Kidney epithelial cell (primary cell): ENCODE results near the gene TAAR6. TPM values are rescaled to one million over a fixed set of nuclear protein-coding genes. Genes with fewer than 3 reads are reported as not detected.

Experiments used
- DNase-seq: peaks from one replicate; pipeline ENCODE4 v3.0.0-alpha.2; 2010; ENCODE audit warnings: low read depth
- H3K27me3 ChIP-seq: 2 replicates; pipeline ENCODE4 v1.6.0; 2011; ENCODE audit warnings: low read length; ENCODE audit not compliant: control insufficient read depth, insufficient read depth
- H3K36me3 ChIP-seq: 2 replicates; pipeline ENCODE4 v1.5.1; 2011; ENCODE audit warnings: low read length; ENCODE audit not compliant: control insufficient read depth, insufficient read depth
- H3K4me3 ChIP-seq: 2 replicates; pipeline ENCODE4 v1.5.1; 2011; ENCODE audit warnings: low read depth, mild to moderate bottlenecking, control low read depth, low read length
- CTCF ChIP-seq: IDR thresholded peaks from 2 replicates; pipeline ENCODE4 v1.5.1; 2011; ENCODE audit warnings: mild to moderate bottlenecking, moderate library complexity, low read length, control low read depth, inconsistent platforms; ENCODE audit not compliant: insufficient read depth, poor library complexity, severe bottlenecking
- total RNA-seq: library from RNA; depleted of rRNA; stranded (reverse); fragments of >200 nt; gene quantifications from 2 replicates; pipeline ENCODE4 v1.2.3, GENCODE V29; 2015

TAAR6 gene
- total RNA-seq, 1 donor from 2014 or later = not detected

GRCh38 chr6:132571774-132572173 lies 1.7 kb downstream of the TAAR6 start:
- H3K4me3 ChIP-seq = no peak overlapping the region
- DNase-seq = no peak
- H3K36me3 ChIP-seq = no peaks in the 10 kb centered on the region
- no peak for TF ChIP-seq CTCF
- H3K27me3 ChIP-seq = no peaks in the 10 kb centered on the region

- Histone ChIP-seq H3K4me3 (no peak overlapping the region), H3K27me3 (no peaks in the 10 kb centered on the region), H3K36me3 (no peaks in the 10 kb centered on the region)
- no peak for TF ChIP-seq CTCF
- DNase-seq = no peak
These were observed 14.6 kb downstream of the TAAR6 start for GRCh38 chr6:132584698-132585097.

GRCh38 chr6:132587424-132587823 lies 17.3 kb downstream of the TAAR6 start:
- Histone ChIP-seq H3K36me3 (no peaks in the 10 kb centered on the region), H3K27me3 (no peaks in the 10 kb centered on the region), H3K4me3 (no peak overlapping the region)
- no peak for TF ChIP-seq CTCF
- no peak for DNase-seq

GRCh38 chr6:132589454-132589853 lies 19.3 kb downstream of the TAAR6 start, which contains the start of gene TAAR5:
Gene TAAR5, minus strand, starts transcription at chr6:132589741. Its CDS starts 55 bp downstream, at chr6:132589686.
- Histone ChIP-seq H3K36me3 (no peaks in the 10 kb centered on the region), H3K4me3 (no peak within 1 kb of the TSS), H3K27me3 (no peaks in the 10 kb centered on the region)
- no peak for DNase-seq
- no peak for TF ChIP-seq CTCF

GRCh38 chr6:132590362-132590761 lies 20.2 kb downstream of the TAAR6 start:
- no peak for TF ChIP-seq CTCF
- H3K36me3 ChIP-seq = no peaks in the 10 kb centered on the region
- H3K4me3 ChIP-seq = no peak overlapping the region
- no peak for DNase-seq
- no peaks in the 10 kb centered on the region for H3K27me3 ChIP-seq

GRCh38 chr6:132592855-132593254 lies 22.7 kb downstream of the TAAR6 start:
- H3K4me3 ChIP-seq = no peak overlapping the region
- DNase-seq = no peak
- H3K36me3 ChIP-seq = no peaks in the 10 kb centered on the region
- no peak for TF ChIP-seq CTCF
- no peaks in the 10 kb centered on the region for H3K27me3 ChIP-seq
